GM18861 (cell line): ENCODE data around the gene PTTG1IP.
"Not testable (repeated sequence)": the region's sequence is repeated elsewhere in the genome, so short reads cannot be mapped to it uniquely, and the experiment has no call there.

Experiments
- ATAC-seq: cut with Tn5 transposase; IDR thresholded peaks from one replicate; pipeline ENCODE4 v1.9.1; 2021; ENCODE audit not compliant: unreplicated experiment

PTTG1IP gene

DNA sequence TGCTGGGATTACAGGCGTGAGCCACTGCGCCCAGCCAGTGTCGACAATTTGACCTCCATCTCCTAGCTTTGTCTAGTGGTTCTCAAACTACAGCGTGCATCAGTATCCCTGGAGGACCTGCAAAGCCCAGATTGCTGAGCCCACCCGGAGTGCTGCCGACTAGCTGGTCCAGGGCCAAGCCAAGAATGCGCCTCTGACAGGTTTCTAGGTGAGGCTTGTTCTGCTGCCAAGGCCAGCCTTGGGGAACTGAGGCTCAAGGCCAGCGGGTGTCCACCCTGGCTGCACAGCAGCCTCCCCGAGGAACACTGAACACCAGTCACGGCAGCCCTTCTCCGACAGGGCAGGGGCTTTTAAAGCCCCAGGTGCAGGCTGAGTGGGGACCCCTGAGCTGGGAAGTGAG, 9.8 kb upstream of the PTTG1IP start:
- no peak for ATAC-seq

DNA sequence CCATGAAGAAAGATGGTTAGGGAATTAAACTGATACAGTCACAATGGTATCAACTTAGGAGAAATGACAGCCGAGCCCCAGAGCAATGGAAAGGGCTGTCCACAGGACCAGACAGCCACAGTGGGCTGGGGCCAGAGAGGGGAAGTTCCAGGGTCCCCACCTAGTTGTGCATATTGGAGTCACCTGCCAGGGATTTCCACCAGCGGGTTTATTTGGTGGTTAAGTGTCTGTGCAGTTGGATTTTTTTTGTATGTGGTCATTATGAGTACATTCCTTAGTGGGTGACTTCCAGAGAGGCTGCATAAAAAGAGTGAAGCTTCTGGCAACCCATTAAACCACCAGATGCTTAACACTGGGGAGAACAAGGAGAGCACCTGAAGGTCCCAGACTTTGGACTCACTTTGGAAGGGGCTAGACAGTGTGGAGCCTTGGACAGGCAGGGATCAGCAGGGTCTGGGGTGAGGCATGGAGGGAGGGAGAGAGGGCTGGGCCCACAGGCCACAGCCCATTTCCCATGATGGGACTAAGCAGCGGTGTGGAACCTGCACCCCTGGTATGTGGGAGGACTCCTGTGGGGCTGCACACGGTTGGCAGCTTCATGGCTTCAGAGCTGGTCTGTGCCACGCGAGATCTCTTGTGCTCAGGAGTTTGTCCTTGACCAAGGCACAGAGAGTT, 7.8 kb upstream of the PTTG1IP start:
- no peak for ATAC-seq

DNA sequence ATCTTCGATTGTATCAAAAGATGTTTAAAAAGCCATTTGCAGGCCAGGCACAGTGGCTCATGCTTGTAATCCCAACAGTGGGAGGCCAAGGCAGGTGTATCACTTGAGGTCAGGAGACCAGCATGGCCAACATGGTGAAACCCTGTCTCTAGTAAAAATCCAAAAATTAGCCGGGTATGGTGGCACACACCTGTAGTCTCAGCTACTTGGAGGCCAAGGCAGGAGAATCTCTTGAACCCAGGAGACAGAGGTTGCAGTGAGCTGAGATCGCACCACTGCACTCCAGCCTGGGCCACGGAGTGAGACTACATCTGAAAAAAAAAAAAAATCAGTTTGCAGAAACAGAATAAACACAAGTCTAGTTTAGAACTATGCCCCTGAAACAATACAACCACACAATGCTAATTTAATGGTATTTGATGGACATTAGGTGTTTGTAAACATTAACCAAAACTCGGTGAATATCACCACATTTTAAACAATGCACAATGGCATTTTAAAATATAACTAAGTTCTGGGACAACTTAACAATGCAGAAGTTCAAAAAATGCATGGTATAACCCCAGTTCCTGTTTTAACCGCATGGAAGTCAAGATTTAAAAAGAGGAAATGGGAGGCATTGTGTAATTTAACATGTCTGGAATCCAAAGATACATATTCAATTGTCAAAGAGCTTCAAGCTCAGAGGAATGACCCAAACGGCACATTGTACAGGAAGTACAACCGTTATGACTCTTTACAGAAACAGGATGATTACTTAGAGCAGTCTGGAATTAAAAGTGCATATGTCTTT, 7.1 kb upstream of the PTTG1IP start:
- ATAC-seq = no peak

DNA sequence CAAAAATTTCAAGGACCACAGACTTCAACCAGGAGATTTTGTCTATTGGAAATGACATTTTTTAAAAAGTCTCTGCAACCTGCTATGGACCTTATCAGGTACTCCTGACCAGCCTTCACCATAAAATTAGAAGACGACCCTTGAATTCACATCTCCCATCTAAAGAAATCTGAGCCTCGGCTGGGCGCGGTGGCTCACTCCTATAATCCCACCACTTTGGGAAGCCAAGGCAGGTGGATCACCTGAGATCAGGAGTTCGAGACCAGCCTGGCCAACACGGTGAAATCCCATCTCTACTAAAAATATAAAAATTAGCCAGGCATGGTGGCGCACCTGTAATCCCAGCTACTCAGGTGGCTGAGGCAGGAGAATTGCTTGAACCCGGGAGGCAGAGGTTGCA, 5.7 kb upstream of the PTTG1IP start:
- ATAC-seq = not testable (repeated sequence)

DNA sequence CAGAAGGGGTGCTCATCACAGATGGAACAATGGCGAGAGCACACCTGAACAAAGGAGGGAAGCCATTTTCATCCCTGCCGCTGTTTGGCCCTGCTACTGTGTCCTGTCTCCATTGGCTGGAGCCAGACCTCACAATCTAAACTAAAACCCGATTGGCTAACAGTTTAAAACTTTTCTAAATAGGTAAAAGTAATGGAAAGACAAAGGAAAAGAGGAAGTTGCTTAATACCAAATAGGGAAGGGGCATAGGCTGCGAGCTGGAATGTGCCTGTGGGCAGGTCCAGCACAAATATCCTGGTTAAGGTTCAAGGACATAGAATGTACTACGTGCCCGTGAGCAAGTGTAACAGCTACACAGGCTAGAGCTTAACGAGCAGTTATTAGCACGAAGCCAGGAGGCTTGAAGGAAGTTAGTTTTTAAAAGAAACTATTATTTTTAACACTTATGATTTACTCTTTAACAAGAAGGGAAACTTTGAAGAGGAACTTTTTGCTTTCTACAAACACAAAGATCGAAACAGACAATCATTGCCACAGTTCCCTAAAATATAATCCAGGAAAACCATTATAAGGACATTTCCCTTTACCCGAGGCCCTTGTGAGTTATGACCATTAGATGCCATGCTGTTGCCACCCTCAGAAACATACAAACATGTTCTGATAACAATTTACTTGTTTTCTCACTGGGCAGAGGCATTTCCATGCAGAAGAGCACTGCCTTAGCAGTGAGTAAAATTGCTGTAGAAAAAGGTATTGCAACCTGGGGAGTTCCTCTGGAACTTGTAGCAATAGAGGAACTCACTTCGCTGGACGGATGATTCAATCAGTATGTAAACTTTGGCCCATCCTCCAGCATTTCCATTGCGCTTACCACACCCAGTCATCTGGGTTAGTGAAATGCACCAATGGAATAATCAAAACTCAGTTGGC, 4.8 kb upstream of the PTTG1IP start:
- ATAC-seq = no peak

DNA sequence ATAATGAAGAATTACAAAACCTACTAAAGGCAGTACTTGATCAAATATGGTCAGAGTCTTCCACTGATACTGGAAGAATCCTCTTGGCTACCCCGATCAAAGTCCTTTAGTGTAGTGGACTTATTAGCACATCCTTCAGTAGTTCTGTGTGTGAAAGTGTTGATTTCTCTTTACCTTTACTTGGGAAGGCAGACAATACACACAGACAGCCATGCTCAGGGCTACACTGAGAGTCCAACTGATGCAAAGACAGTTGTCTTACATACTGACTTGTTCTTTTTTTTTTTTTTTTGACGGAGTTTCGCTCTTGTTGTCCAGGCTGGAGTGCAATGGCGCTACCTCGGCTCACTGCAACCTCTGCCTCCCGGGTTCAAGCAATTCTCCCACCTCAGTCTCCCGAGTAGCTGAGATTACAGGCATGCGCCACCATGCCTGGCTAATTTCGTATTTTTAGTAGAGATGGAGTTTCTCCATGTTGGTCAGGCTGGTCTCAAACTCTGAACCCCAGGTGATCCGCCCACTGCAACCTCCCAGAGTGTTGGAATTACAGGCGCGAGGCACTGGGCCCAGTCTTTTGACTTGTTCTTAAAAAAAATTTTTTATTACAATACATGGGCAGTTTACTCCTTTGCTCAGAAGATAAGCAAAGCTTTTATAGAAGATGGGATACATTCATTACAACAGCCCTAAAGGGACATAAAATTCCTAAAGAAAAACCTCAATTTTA, 3.5 kb upstream of the PTTG1IP start:
- no peak for ATAC-seq

DNA sequence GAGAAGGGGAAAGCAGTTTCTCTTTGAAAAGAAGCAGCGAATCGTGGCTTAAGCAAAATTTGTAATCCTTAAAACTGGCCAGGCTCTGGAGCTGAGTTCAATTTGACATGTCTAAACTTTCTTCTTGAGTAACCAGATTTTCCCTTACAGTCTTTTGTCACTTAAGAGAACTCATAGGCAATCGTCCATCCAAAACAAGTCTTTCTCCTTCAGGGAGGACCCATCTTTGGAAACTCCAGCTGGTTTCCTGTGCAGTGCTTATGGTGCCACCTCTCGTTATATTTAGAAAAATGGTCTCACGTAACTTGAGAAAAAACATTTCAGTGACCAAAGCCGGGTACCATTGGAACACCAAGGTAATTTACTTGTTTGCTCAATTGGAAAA, 1.8 kb upstream of the PTTG1IP start:
- ATAC-seq = no peak

DNA sequence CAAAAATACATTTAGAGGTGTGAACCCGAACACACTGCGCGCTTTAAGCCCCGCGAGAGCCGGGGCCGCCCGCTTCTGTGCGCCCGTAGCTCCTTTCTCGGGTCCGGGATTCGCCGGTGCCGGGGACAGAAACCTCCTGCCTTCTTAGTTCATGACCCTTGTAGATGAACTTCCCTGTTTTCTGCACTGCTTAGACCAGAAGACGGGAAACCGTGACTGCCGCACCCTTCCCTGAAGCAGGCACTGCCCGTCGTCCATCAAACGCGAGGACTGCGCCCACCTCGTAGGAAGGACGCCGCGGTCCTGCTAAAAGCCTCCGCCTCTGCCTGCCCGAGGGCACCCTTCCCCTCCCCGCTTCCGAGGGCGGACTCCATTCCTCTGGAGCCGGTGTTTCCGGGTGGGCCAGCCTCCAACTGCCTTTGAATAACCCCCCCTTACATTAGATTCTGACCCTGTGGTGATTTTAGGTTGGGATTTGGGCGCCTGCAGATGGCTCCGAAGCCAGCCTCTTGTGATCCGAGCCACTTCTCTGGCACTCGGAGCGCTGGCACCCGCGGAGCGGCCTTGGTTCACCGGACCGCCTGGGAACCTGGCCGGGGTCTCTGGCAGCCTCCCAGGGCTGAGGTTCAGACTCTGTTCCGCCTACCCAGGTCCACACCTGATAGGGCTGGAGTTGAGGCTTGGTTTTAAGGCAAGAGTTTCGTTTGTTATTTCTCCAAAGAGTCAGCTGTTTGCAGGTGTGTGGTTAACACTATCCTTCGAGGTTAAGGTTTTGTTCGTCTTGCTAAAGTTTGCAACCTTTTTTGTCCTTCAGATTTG, 1.2 kb upstream of the PTTG1IP start:
- no peak for ATAC-seq

DNA sequence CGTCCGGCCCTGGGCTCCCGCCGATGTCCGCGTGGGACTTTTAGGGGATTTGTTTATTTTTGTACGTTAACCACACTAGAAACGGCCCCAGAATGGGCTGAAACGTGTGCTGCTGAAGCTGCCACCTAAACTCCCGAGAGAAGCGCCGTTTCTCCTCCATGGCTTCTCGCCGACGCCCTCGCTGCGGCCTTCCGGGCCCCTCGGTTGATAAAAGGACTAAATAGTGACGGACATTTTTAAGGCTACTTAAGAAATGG, 678 bp upstream of the PTTG1IP start:
- no peak for ATAC-seq

DNA sequence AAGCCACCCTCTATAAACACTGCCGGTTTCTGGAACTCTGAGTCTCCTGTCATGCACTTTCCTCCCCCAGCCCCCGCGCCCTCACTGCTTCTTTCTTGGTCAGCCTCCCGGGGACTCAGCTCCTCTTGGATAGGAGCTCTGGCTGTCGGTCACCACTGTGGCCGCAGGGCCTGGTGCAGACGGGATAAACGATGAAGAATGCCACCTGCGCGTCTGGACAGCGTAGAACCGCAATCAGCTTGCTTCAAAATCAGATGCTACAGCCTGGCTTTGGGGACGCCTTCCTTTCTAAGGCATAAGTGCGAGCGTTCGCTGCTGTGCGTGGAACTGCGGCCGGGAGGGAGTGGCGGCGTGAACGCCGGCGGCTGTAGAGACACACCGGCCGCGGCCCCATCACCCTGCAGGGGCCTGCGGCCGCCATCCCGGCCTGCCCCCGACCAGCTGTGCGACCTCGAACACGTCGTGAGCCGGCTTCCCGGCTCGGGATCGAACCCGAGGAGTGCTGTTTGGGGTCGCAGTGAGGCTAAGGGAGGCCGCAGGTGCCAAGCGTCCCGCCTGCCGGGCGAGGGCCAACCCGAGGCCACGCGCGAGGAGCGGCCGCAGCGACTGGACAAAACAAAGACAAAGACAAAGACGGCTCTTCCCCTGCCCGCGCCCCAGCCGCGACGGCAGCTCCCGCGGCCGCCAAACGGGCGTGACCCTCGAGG, 688 bp downstream of the PTTG1IP start:
- ATAC-seq = no peak

DNA sequence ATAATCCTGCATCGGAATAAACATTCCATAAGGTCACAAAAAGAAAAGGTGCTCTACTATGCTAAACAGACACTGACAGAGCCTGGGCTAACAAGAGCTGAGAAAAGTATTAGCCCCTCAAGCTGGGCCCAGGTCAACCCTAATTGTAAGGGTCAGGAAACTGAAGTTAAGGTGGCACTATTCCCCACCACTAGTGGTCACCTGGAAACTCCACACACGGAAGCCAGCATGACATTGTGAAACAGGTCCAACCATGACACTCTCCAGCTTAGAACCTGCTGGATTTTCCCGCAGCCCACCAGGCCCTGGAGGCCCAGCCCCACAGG, 1.2 kb downstream of the PTTG1IP start:
- no peak for ATAC-seq

DNA sequence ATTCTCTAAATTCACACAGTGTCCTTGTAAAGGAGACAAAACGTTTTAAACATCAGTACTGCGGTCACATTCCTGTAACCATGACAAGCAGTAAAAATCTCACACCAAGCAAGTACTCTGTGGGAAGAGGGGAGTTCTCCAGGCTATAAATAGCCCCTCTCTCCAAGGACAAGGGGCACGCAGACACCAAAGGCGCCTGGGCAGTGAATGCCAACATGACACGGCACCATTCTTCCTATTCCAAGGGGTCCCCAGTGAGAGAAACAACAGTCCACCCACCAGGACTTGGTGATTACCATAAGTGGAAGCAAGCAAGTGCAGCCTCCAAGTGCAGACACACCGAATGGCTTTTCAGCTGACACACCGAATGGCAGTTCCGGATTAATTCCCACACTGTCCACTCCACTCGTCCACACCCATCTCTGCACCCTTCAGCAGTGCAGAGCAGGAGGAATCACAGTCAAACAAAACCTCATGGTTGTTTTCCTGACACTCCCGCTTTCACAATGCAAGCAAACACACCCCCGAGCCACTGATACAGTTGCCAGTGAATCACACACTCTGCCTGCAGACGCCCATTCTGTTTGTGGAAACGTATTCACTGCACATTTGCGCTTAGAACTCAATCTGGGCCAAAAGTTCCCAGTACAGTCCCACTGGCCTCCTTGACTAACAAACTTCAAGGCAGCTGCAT, 1.8 kb downstream of the PTTG1IP start:
- no peak for ATAC-seq

DNA sequence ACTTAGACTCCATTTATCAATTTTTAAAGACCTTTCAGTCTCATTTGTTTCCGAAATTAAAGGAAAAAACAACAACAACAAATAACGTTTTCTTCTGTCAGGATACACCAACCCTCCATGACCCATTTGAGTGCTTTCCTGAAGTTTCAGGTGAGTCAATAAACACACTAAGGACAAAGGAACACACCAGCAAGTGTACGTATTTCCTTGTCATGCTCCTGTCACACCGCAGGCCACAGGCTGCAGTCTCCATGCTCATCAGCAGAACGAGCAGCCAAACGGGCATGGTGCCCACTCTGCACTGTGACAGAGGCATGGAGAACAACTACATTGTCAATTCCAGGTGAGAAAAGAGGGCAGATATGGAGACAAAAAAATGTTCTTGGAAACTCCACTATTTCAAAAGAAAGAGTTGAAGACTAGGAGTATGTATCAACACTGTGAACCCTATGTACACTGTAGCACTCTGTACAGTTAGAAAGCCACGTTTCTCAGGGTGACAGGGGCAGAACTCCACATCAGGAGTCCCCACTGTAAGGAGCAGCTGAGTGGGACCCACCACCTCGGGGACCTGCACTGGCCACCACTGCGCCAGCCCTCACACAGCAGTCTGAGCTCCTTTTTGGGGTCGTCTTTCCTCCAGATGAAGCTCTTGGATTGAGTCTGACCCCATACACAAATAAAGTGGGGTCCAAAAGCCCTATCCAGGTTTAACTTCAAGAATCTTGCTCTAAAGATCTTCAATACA, 2.6 kb downstream of the PTTG1IP start:
- ATAC-seq = no peak

DNA sequence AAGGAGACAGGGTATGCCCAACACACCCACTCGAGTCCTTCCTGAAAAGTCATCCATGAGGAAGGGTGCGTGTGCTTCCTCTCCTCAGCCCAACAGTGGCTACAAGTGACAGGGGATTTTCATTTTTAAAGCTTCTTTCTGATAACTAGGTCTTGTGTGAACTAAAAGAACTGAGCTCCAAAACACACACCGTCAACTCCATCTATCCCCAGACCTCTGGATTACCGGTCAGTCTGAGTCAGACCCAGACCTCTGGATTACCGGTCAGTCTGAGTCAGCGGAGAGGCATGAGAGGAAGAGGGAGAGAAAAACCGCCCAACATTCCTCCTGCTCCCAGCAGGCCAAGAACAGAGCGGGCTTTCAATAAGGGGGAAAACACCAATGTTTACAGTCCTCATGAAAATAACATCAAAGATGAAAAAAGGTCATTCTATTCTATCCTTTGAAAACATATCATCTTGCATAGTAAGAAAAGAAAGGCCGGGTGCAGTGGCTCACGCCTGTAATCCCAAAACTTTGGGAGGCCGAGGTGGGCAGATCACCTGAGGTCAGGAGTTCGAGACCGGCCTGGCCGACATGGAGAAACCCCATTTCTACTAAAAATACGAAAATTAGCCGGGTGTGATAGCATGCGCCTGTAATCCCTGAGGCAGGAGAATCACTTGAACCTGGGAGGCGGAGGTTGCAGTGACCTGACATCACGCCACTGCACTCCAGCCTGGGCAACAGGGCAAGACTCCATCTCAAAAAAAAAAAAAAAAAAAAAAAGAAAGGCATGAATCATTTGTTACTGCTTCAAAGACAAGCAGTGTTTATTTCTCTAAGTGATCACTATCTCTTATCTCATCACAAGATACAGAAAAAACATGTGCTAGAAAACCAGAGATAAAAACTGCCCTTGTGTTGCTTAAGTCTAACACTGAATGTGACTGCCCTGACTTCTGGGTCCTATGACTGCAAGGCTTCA, 3.4 kb downstream of the PTTG1IP start:
- no peak for ATAC-seq

DNA sequence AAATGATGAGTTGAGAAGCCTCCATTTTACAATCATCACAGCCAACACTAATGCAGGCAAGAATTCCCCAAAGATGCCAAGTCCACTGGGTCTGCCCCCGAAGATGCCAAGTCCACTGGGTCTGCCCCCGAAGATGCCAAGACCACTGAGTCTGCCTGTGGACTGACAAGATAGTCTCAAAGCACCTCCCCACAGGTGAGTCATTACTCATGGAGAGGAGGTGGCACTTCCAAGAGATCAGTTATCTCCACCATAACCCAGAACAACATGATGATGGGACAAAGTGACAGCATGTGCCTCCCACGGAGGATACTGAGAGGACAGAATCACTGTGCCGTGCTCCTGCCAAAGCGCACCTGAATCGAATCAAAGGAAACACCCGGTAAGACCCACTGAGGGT, 4.8 kb downstream of the PTTG1IP start:
- no peak for ATAC-seq

DNA sequence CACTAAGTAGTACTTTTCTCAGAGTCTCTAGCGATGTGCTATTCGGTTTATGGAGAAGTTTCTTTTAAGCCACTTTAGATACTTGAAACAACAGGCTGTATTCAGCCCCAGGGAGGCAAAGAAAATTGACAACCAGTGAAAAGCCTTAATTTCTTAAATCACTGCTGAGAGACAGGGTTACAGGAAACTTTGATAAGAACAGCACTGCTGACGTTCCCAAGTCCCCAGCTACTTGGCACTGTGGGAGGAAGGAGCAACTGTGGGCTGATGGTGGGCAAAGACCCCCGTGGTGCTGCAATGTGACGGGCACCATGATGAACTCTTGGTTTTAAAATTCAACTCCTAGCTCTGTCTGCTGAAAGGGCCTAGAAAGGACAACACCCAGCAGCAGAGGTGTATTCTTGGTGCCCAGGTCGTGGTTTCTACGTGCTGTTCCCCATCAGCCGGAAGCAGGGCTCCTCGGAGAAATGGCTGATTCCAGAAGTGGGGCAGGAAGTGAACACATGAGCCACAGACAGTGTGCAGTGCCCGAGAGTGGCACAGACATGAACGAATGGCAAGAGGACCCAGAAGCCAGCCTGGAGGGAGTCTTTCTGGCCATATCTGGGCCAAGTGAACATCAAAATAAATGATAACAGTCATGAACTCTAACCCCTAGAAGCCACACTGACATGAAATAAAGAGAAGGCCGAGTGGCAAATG, 5.3 kb downstream of the PTTG1IP start:
- ATAC-seq = no peak

DNA sequence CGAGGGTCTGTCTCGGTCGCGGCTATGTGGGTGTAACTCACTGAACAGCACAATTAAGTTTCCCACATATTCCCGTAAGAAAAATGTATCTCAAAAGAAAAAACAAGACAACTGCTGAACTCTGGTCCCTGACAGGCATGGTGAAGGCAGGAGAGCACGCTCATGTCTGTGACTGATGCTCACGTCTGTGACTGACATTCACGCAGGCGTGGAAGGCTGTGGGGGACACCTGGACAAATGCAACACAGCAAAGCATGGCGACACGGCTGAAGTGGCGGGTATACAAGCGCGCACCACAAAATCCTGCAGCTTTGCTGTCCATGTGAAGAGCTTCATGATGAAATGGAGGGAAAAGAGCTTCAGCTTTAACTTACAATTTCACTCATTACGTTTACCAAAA, 6.0 kb downstream of the PTTG1IP start:
- ATAC-seq = no peak
